Measurements from ENCODE around the gene TPD52L2.
"Not testable (repeated sequence)": the region's sequence is repeated elsewhere in the genome, so short reads cannot be mapped to it uniquely, and the experiment has no call there.

Gene TPD52L2

GRCh38 chr20:63835021-63835858 lies 29.8 kb upstream of the TPD52L2 start:
- DNase-seq (ENCODE audit: low spot score), result no peak

- no peak for DNase-seq (ENCODE audit: low spot score)
These were observed 28.4 kb upstream of the TPD52L2 start for GRCh38 chr20:63836458-63837344.

DNA sequence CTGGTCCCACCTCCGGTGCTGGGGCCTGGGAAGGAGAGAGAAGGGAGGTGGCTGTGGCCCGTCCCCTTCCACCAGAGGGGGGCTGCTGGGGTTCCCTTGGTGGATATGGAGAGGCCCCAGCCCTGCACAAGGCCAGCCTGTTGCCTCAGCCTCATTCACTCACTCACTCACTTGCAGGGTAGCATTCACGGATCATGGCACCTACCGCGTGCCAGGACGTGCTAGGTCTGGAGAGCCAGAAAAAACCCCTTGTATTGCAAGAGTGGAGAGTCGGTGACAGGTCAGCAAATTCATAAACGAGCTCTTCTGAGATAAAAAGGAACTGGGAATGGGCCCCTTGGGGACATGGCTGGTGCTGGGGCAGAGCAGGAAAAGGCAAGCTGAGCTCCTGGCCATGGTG lies 27.6 kb upstream of the TPD52L2 start:
- DNase-seq (ENCODE audit: low spot score), result no peak

GRCh38 chr20:63839620-63840019 lies 25.4 kb upstream of the TPD52L2 start:
- DNase-seq (ENCODE audit: low spot score), result no peak

DNA sequence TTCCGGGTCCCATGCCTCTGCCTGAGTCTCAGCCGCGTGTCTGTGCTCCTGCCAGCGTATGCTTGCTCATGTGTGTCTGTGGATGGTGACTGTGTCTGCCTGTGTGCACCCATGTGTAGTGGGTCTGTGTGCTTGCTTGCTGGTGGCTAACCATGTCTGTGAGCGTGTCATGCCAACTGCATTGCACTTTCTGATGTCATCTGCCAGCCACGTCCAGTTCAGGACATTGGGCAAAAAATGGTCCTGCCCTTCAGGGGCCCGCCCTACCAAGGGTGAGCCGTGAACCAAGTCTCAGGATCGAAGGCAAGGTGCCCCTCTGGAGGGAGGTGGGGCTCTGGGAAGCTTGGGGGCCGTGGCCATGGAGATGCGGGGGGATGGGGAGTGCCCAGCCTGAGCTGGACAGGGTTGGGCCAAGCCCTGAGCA lies 24.7 kb upstream of the TPD52L2 start:
- no peak for DNase-seq (ENCODE audit: low spot score)

DNA sequence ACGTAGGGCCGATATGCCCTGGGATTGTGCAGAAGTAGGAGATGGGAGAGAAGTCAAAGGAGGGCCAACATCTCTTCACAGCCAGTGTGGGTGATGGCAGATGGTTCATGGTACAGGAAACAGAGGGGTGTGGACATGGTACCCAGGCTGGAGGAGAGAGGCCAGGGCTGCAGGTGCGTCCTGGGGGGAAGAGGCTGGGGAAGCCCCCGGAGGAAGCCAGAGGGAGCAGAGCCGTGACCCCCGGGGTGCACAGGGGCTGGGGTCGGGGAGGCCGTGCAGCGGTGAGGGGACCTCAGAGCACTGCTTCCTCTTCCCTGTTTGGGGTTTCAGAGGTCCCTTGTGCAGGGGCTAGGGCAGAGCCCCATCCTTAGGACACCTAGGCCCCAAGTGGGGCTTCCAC lies 22.8 kb upstream of the TPD52L2 start:
- no peak for DNase-seq (ENCODE audit: low spot score)

GRCh38 chr20:63843222-63843621 lies 21.8 kb upstream of the TPD52L2 start:
- no peak for DNase-seq (ENCODE audit: low spot score)

- no peak for DNase-seq (ENCODE audit: low spot score)
These were observed 21.3 kb upstream of the TPD52L2 start for GRCh38 chr20:63843778-63844177.

DNA sequence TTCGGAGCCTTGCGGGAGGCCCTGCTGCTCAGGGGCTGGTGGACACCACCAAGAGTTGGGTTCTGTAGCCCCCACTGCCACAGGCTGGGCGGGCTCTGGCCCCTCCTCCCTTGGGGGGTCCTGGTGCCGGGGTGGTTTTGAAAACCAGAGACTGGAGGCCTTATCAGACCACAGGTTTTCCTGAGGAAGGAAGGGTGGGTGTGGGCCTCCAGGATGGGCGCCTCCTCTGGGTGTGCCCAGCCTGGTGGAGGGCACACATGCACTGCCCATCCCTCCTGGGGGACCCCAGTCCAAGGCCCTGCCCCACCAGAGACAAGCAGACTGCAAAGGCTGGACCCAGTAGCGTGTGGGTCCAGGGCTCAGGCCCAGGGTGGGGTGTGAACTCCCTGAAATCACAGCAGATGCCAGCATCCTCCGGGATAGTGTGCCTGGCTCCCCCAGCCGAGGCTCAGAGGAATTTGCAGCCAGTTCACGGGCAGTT lies 20.5 kb upstream of the TPD52L2 start:
- DNase-seq (ENCODE audit: low spot score), result no peak

DNA sequence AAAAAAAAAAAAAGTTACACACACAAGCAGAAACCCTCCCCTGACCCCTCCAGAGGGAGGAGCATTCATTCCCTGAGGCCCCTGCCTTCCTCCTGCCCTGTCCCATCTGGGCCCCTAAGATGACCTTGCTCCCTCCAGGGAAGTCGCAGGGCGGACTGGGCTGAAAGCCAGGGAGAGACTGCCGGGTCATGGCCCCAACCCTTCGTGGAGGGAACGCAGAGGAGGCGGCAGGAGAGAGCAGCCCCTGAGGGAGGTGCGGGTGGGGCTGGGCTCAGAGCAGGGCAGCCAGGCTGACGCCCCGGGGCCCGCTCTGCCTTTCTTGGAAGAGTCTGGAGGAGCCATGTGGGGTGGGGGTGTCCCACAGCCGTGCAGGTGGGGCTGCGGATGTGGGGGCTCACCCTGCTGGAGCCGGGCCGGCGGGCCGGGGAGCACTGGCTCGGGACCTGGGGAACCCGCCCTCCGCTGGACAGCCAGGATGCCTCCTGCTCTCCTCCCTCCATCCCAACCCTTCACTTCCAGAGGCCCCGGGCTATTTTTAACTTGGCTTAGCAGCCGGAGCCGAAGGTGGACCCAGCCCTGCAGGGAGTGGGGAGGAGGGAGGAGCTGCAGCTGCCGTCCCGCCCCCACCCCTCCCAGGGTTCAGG lies 18.8 kb upstream of the TPD52L2 start:
- no peak for DNase-seq (ENCODE audit: low spot score)

DNA sequence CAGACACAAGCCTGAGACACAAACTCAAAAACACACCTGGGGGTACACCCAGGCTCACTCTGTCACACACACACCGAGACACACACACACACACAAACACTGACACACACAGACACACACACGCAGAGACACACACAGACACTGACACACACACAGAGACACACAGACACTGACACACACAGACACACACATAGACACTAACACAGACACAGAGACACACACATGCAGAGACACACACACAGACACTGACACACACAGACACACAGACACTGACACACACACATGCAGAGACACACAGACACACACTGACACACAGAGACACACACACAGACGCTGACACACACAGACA lies 18.2 kb upstream of the TPD52L2 start:
- no peak for DNase-seq (ENCODE audit: low spot score)

- DNase-seq (ENCODE audit: low spot score), result no peak
These were observed 17.6 kb upstream of the TPD52L2 start for GRCh38 chr20:63847237-63848002.

- no peak for DNase-seq (ENCODE audit: low spot score)
These were observed 16.8 kb upstream of the TPD52L2 start for GRCh38 chr20:63848003-63848911.

DNA sequence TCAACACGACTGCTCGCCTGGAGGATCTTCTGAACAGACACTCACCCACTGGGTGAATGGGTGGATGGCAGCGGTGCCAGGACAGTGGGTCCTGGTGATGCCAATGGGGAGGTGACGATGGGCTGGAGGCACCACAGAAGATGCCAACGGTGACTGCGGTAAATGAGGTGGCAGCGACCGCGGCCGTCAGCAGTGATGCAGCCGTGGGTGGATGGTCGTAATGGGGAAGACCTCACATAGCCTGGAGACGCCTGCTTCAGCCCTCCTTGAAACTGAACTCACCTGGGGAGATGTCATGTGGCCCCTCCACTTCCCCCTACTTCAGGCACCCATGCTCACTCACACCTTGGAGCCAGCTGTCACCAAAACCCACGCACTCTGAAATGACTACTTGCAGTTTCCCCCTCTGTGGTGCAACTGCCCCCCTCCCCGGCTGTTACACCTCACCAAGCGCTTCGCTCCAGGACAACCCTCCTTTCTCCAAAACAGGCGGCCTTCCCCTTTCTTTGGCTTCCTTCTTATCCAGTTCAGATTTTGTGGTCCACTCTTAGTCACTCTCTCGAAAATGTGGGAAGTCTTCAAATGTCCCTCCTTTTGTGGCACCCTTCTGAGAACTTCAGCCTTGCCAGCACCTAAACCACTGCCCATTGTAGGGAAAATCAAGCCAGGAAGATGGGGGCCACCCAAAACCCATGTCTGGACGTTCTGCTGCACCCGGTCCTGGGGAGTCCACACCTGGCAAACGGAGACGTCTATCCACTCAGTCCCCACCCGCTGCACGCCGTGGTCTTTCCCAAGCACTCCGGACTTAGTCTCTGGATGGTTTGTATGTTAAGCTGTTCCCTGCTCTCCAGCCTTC lies 14.2 kb upstream of the TPD52L2 start:
- DNase-seq (ENCODE audit: low spot score), result no peak

DNA sequence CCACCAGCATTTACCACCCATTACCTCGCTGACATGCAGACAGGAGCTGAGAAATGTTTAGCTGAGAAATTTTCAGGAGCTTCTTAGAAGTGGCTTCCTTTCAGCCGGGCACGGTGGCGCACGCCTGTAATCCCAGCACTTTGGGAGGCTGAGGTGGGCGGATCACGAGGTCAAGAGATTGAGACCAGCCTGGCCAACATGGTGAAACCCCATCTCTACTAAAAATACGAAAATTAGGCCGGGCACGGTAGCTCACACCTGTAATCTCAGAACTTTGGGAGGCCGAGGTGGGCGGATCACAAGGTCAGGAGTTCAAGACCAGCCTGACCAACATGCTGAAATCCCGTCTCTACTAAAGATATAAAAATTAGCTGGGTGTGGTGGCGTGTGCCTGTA lies 13.5 kb upstream of the TPD52L2 start:
- DNase-seq (ENCODE audit: low spot score), result not testable (repeated sequence)

DNA sequence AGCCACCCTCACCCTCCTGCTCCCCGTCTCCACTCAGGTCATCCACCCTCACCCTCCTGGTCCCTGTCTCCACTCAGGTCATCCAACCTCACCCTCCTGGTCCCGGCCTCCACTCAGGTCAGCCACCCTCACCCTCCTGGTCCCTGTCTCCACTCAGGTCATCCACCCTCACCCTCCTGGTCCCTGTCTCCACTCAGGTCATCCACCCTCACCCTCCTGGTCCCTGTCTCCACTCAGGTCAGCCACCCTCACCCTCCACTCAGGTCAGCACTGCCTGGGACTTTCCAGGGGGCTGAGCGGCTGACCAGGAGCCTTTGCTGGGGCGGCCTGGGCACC lies 11.4 kb upstream of the TPD52L2 start:
- DNase-seq (ENCODE audit: low spot score), result not testable (repeated sequence)

DNA sequence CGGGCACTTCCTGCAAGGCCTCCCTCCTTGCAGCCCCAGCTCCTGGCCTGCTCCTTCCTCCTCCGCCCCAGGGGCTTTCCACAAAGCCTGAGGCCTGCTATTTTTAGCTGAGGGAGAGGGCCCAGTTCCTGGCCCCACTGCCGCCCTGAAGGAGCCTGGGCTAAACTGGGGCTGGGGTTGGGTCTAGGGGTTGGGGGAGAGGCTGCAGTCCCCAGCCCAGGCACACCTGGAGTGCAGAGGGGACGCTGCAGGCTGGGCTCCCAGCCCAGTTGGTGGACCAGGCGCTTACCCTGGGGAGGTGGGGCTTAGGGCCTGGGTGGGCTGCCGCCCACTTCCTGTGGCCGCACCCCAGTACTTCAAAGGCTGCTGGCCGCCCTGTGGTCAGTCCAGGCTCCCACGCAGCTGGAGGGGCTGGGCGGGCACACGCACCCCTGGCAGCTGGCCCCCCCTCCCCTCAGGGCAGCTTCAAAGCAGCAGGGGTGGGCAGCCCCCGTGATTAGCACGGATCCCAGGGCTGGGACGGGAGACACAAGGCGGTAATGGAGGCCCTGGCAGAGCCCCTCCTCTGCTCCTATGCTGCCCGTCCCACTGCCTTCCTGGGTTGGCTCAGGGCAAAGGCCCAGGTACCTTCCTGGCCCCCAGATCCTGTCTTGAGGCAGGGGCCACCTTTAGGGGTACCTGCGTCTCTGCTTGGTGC lies 10.9 kb upstream of the TPD52L2 start:
- no peak for DNase-seq (ENCODE audit: low spot score)

- DNase-seq (ENCODE audit: low spot score), result no peak
These were observed 10.2 kb upstream of the TPD52L2 start for GRCh38 chr20:63854766-63855362.

Measured in CD4-positive, alpha-beta T cell treated with Interleukin-2 at 100 ng/mL for 4 hours (primary cell).